ENCODE data around the gene WDR1.

WDR1 gene

DNA sequence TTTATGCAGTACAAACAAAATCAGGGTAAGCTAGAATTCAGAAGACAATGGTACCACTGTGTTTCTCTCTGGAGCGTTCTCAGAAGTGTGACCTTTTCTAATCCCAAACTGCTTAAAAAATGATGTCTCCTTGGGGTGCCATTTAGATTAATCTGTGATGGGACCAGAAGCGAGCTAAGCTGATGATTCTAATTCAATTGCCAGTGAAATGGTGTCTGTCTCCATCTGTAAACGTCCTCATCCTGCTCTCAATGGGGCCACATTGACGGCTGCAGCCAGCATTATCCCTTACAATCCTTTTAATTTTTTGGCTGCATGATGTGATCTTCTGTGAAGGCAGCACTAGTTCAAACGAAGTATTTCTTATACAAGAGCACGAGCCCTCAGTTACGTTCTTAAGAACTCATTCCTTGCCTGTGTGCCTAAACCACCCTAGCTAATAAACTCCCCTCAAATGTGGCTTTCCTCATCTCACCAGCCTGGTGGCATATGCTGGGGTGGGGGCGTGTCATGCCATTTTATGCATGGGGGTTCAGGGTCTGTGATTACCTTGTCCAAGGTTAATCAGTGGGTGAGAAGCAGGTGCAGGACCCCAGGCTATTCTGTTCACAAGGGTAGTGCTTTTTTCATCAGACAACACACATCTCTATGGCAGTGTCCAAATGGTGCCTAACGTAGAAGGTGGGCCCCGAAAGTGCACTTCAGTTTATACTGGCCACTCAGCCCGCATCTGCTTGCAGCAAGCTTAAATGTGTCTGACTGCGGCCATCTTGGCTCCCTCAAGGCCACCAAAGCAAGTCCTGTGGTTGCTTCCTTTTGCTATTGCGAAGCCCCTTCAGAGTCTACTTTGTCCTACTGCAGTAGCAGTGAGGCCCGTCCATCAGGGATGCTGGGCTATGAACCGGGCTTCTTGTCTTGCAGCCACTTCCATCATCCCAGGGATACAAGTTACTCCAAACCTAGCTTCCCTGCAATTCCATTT, 49.6 kb downstream of the WDR1 start:
- DNase-seq (ENCODE audit: low spot score) = no peak

DNA sequence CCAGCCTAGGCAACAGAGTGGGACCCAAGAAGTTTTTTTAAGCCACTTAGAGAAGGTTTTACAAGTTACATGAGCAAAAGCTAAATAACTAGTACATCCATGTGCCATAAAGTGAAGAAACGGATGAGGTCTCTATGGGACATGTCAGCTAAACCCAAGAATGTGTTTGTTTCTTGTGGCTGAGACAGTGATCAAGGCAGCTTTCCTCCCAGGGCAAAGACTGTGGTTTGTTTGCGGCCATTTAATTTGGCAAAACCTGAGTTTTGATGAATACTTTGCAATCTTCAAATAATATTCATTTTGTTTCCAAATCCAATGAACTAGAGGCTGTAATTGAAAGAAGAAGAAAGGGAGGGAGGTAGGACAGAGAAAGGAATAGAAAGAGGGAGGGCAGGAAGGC, 50.4 kb downstream of the WDR1 start:
- DNase-seq (ENCODE audit: low spot score) = no peak

DNA sequence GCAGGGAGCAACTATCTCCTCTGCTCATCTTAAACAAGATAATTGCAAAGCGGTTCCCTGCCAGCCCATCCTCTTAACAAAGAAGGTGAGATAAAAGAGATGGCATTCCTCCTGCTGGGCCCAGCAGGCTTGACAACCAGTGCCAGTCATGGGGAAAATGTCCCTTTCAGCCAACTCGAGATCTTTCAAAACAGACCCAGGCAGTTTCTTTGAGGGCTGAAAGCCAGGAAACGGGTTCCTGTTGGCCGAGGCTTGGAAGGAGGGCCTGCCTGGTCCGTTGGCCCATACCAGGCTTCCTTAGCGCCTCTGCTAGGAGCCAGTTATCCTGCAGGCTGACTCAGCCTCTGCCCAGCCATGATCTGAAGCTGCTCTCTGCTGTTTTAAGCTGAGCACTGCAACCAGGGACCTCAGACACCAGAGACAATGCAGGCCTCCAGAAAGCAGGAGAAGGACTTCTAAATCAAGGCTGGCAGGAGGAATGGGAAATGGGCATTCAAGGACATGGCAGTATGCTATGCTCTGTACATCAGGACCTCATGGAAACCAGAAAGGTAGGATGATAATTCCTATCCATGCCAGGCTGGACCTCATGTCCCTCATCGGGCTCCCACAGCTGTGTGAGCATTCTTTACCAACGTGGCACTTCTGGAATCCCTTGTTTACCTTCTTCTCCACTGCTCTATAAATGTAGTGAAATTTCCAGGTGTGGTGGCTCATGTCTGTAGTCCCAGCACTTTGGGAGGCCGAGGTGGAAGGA, 52.9 kb downstream of the WDR1 start:
- peak; percentile 48 for DNase-seq (ENCODE audit: low spot score)

DNA sequence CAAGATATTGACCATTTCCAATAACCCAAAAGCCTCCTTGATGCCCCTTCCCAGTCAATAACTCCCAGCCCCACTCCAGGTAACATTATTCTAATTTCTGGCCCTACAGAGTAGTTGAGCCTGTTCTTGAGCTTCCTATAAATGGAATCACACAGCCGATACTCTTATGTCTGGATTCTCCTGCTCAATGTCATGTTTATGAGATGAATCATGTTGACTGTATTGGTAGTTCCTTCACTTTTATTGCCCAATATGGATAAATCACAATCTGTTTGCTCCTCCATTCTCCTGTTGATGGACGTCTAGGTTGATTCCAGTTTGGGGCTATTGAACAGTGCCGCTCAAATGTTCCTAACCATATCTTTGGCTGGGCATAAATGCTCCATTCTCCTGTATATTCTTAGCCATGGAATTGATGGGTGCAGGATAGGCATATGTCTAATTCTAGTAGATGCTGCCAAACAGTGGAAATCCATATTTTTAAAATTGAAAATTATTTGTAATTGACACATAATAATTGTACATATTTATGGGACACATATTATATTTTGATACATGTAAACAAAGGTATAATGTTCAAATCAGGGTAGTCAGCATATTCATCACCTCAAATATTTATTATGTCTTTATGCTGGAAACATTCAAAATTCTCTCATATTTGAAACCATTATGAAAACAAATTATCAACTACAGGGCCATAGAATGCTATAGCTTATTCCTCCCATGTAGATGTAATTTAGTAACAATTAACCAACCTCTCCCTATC, 54.8 kb downstream of the WDR1 start:
- DNase-seq (ENCODE audit: low spot score) = no peak

DNA sequence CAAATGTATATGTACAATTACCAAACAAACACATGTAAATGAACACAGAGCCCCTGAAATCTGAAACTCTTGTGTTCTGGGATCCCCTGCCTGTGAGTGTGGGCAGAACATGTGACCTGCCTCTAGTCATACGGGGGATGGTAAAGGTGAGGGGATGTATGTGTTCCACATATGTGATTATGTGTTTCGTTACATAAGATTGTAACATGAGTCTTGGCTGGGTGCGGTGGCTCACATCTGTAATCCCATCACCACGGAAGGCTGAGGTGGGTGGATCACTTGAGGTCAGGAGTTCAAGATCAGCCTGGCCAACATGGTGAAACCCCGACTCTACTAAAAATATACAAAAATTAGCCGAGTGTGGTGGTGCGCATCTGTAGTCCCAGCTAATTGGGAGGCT, 58.2 kb downstream of the WDR1 start:
- no peak for DNase-seq (ENCODE audit: low spot score)

DNA sequence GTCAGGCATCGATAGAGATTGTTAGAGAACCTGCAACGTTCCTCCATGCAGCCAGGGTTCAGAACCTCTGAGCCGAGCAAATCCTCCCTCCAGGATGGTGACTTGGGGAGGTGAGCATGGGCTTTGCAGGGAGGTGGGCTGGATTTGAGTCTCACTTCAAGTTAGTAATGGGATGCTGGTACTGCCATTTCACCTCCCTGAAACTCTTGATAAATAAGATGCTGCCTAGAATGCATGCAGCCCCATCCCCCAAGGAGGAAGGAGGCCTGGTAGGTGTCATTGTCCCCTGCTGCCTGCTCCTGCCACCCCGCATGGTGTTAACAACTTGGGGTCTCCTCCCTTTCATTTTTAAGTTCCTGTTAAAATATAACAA, 59.6 kb downstream of the WDR1 start:
- no peak for DNase-seq (ENCODE audit: low spot score)

DNA sequence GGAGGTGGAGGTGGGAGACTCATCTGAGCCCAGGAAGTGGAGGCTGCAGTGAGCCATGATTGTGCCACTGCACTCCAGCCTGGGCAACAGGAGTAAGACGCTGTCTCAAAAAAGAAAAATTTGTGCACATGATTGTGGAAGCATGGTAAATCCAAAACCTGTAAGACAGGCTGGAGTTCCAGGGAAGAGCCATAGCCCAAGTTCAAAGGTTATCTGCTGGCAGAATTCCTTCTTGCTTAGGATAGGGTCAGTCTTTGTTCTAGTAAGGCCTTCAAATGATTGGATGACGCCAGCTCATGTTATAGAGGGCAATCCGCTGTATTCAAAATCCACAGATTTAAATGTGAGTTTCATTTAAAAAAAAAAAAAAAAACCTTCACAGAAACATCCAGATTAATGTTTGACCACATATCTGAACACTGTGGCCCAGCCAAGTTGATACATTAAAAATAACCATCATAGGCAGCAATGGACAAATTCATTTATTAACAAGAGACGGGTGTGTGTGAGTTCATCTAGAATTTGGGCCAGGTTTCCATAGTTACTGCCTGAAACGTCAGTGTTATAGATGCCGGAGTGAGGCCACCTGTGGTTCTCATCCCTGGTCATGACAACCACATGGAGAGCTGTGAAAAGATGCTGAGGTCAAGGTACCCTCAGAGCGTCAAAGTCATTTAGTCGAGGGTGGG, 60.1 kb downstream of the WDR1 start:
- no peak for DNase-seq (ENCODE audit: low spot score)

DNA sequence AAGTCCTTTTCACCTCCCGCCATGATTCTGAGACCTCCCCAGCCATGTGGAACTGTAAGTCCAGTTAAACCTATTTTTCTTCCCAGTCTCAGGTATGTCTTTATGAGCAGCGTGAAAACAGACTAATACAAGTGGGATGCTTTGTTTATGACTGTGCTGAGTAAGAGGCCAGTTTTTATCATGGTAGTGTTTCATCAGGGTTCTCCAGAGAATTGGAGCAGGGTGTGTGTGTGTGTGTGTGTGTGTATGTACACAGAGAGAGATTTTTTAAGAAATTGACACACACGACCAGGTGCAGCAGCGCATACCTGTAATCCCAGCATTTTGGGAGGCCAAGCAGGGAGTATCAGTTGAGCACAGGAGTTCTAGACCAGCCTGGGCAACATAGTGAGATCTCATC, 60.7 kb downstream of the WDR1 start:
- DNase-seq (ENCODE audit: low spot score) = no peak

DNA sequence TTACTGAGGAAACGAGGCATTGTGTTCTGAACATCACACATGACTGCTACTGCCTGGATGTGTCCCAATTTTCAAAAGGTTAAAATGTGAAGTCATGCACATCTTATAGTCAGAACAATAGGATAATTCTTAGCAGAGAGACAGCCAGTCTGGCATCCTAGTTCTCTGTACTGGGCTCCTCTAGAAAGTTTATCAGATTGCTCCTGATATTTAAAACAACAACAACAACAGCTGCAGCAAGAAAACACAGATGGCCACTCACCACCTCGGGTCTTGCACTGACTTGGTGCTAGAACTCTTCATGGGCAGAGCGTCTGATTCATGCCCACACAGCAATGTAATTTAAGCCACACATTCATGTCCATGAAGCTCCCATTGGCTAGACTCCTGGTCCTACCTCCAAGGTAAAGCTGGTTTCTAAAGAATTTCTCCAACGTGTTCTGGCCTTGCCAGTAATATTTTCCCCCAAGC, 62.0 kb downstream of the WDR1 start:
- no peak for DNase-seq (ENCODE audit: low spot score)

DNA sequence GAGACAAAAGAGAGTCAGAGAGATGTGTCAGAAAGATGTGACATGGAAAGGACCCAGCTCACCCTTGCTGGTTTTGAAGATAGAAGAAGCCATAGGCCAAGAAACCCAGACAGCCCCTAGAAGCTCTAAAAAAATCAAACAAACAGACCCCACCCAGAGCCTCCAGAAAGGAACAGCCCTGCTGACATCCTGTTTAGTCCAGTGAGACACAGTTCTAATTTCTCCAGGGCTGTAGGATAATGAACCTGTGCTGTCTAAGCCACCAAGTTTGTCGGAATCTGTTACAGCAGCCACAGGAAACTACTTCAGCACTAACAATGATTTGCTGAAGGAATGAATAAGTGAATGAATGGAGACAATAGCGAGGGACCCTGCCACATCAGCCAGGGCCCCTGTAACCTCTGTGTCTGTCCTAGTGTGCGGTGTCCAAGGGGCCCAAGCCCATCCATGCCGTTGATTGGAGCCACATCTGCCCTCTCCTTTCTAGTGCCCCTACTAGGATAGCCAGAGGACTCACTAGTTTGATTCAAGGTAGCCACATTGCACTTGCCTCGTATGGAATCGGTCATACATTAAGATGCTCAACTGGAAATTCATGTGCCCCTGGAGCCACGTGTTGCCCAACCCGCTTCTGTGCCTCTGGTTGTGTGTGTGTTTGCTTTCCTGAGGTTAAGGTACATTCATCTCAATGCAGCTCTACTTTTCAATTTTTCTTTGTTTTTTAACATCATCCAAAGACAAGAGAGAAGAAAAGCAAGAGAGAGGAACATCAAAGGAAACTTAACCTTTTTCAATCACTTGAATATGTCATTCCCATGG, 62.8 kb downstream of the WDR1 start:
- no peak for DNase-seq (ENCODE audit: low spot score)

DNA sequence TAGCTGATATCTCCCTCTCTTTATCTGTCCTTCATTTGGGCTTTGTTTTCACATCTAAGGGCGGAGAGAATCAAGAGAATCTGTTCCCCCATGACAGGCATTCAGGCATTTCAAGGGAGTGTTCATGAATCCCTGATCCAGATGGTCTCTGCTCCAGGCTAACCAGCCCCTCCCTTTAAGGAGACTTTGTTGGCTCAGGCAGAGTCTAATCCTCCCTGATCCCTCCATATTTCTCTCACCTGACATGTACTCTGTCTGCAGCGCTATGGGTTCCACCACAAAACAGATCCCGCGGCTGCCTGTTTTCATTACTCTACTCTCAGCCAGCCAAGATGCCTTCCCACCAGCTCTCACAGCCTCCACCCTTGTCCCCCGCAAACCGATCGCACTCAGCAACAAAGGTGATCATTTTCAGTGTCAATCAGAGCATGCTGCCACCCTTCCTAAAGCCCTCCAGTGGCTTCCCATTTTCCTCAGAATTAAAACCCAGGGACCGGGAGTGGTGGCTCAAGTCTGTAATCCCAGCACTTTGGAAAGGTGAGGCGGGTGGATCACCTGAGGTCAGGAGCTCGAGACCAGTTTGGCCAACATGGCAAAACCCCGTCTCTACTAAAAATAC, 65.0 kb downstream of the WDR1 start:
- DNase-seq (ENCODE audit: low spot score) = no peak

DNA sequence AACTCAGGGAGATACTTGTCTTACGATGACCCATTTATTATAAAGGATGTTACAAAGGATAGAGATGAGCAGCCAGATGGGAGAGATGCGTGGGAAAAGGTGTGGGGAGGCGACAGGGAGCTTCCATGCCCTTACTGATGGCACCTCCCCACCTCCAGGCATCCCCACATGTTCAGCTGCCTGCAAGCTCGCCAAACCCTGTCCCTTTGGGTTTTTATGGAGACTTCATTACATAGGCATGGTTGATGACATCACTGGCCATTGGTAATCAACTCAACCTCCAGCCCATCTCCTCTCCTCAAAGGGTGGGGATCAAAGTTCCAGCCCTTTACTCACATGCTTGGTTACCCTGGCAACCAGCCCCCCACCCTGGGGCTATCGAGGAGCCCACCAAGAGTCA, 65.9 kb downstream of the WDR1 start:
- DNase-seq (ENCODE audit: low spot score) = no peak

DNA sequence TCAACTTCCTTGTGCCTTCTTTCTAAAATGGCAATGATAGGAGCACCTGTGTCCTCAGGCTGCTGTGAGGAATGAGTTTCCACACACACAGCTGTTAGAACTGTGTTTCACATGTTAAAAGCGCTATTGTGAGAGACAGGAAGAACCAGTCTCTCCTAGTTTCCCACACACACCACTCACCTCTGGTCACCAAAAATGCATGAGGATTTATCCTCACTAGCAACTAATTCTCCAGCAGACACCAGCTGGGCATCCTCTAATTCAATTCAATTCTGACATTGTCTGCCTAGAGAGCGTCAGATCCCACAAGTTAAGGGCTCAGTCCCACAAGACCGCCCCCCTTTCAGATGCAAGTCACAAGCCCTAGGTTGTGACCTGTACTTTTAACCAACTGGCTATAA, 66.3 kb downstream of the WDR1 start:
- no peak for DNase-seq (ENCODE audit: low spot score)

DNA sequence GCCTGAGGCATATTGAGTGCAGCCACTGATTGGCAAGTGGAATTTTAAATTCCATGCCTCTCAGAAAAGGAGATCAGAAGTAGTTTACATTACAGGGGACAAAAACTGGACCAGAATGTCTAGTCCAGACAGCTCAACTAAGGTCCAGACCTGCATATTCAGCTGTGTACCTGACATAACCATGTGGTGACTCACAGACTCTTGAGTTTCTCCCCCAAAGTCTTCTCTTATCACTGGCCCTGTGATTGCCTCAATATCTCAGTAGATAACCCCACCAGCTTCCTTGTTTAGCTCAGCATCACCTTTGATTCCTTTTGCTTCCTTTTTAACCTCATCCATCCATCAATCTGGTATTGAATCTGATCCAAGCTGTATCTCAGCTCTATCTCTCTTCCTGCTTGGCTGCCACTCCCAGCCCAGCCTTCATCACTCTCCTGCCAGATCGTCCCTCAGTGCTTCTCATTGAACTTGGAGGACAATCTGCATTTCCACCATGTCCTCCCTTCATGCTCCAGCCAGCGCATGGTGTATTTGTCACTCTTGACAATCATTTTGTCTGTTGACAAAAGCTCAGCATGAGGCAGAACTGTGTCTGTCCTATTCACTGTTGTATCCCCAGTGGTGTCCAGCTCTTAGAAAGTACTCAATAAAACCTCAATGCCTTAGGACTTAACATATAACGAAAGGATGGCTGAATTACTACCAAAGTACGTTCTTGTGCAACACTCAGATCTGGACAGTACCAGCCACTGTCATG, 67.5 kb downstream of the WDR1 start:
- no peak for DNase-seq (ENCODE audit: low spot score)

DNA sequence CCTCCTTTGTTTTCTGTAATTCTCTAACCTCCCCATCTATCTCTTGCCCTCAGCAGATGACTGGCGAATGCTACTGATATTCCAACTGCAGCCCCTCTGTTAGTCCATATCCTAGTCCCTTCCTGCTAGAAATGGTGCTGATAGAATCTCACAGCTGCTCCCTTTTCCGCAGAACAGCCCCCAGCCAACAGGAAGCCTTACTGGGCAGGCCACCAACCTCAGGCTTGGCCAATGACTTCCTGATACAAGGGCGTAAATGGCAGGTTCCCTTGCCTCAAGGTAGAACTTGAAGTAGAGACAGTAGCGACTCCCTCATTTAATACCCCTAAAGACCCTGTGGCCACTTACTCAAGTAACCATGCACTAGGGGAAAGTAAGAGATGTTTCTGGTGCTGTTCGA, 68.6 kb downstream of the WDR1 start:
- DNase-seq (ENCODE audit: low spot score) = no peak

DNA sequence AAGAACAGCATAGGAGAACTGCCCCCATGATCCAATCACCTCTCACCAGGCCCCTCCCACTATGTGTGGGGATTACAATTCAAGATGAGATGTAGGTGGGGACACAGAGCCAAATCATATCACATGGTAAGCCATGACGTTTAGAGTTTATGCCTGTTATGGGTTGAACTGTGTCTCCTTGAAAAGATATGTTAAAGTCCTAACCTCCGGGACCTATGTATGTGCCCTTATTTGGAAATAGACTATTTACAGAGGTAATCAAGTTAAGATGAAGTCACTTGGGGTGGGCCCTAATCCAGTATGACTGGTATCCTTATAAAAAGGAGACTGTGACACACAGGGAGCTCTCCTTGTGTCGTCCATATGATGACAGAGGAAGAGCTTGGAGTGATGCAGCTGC, 70.1 kb downstream of the WDR1 start:
- DNase-seq (ENCODE audit: low spot score) = no peak

DNA sequence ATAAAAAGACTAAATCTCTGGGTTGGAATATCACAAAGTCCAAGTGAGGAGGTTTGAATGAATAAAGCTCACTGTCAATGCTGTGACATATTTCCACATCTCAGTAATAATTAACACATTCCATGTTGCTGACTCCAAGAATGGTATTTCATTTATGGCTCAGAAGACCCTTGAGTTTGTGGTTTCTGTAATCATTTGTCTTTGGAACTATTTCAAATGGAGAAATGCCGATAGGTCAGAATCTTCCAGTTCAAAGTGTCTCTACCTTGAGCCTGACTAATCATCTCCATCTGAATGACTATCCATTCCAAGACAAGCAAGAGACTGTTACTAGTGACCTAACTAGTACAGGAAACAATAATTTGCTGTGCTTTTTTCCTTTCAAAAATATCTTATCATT, 71.1 kb downstream of the WDR1 start:
- DNase-seq (ENCODE audit: low spot score) = no peak

DNA sequence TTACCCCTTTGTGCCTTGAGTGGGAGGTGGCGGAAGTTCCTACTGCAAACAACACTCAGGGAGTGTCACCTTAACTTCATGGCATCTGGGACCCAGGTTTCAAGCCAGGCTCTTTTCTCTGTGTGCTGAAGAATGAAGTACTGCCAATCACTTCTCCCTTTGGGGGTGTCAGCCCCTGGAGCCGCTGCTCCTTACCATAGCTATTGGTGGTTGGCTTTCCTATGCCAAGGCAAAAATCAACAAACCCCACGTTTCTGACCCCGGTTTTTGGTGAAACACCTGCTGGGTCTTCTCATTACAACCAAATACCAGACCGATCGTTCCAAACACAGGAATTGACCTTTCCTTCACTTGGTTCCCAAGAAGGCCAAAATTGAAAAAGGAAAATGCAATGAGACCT, 75.6 kb downstream of the WDR1 start:
- no peak for DNase-seq (ENCODE audit: low spot score)

DNA sequence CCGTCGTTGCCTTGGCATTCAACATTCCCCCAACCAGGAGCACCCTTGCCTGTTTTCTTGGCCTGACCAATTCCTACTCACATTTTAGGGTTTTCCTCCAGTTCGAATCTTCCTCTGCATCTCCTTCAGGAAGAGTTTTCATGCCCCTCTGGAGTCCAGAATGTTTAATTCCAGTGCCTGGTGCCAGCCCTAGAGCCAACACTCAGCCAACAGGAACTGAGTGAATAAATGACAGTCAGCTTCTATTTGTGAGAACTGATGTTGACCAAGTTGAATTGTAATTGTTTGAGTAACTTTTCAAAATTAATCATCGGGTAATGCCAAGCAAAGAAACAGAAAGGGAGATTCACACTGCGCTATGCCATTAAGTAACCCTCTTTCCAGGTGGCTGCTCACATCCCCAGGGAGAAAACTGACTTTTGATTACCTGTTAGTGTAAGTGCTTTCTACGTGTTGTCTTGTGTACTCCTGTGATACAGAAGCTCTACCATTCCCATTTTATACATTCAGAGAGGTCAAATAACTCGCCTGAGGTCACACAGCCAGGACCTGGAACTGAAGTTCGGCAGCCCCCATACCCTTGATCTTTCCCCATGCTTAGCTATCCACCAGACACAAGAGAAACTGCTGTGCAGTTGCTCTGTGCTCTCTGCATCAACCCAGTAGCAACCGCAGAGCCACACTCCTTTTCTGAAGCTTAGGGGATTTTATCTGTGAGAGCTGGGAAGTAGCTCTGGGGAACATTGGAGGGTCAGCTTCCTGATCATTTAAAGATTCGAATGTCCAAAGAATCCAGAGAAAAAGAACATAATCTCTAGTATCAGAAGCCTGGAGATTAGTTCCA, 76.3 kb downstream of the WDR1 start:
- no peak for DNase-seq (ENCODE audit: low spot score)
